Measurements from ENCODE around the gene CD300A.
"Not testable (repeated sequence)": the region's sequence is repeated elsewhere in the genome, so short reads cannot be mapped to it uniquely, and the experiment has no call there.

CD300A gene

GRCh38 chr17:74485022-74485743 lies 18.7 kb downstream of the CD300A start:
- DNase-seq, result no peak

GRCh38 chr17:74485841-74486240 lies 19.4 kb downstream of the CD300A start:
- DNase-seq, result no peak

- not testable (repeated sequence) for DNase-seq
Observed at GRCh38 chr17:74488276-74488675, 21.8 kb downstream of the CD300A start.

GRCh38 chr17:74490716-74491115 lies 24.3 kb downstream of the CD300A start:
- DNase-seq, result no peak

- DNase-seq, result no peak
Observed at GRCh38 chr17:74491626-74492025, 25.2 kb downstream of the CD300A start.

GRCh38 chr17:74493331-74493833 lies 26.9 kb downstream of the CD300A start:
- peak; percentile 75 for DNase-seq

GRCh38 chr17:74497471-74497870 lies 31.0 kb downstream of the CD300A start:
- DNase-seq, result no peak

GRCh38 chr17:74499992-74500391 lies 33.6 kb downstream of the CD300A start:
- DNase-seq, result no peak

GRCh38 chr17:74502861-74503260 lies 36.4 kb downstream of the CD300A start:
- no peak for DNase-seq

- DNase-seq, result not testable (repeated sequence)
Observed at GRCh38 chr17:74503949-74504348, 37.5 kb downstream of the CD300A start.

- DNase-seq, result no peak
Observed at GRCh38 chr17:74508156-74508555, 41.7 kb downstream of the CD300A start.

- DNase-seq, result no peak
Observed at GRCh38 chr17:74512036-74512435, 45.6 kb downstream of the CD300A start.

- DNase-seq, result no peak
Observed at GRCh38 chr17:74512624-74513091, 46.2 kb downstream of the CD300A start.

GRCh38 chr17:74513987-74514631 lies 47.7 kb downstream of the CD300A start:
- peak; percentile 47 for DNase-seq

- no peak for DNase-seq
Observed at GRCh38 chr17:74514632-74515334, 48.3 kb downstream of the CD300A start.

GRCh38 chr17:74515941-74516340 lies 49.5 kb downstream of the CD300A start:
- no peak for DNase-seq

- no peak for DNase-seq
Observed at GRCh38 chr17:74516561-74517328, 50.3 kb downstream of the CD300A start.

GRCh38 chr17:74518413-74518981 lies 52.1 kb downstream of the CD300A start:
- not testable (repeated sequence) for DNase-seq

GRCh38 chr17:74520016-74520434 lies 53.6 kb downstream of the CD300A start:
- no peak for DNase-seq

- peak; percentile 43 for DNase-seq
Observed at GRCh38 chr17:74520790-74521480, 54.5 kb downstream of the CD300A start.

- no peak for DNase-seq
Observed at GRCh38 chr17:74521701-74522201, 55.3 kb downstream of the CD300A start.

All from femur (tissue), 1 donor.